Trophoblast cell (in vitro differentiated cells and primary cell): ENCODE results near the gene WDR35.

Experiments used
- DNase-seq, 2 donors: peaks; one replicate each; pipeline ENCODE4 v3.0.0-alpha.2; 2016
- H2AFZ ChIP-seq: 2 replicates; pipeline ENCODE4 v1.6.1; 2013; ENCODE audit warnings: low read length, moderate library complexity, mild to moderate bottlenecking; ENCODE audit not compliant: insufficient read depth, poor library complexity
- H2AK5ac ChIP-seq: 2 replicates; pipeline ENCODE4 v1.6.1; 2013; ENCODE audit warnings: mild to moderate bottlenecking, low read length
- H2BK120ac ChIP-seq: 2 replicates; pipeline ENCODE4 v1.6.1; 2013; ENCODE audit warnings: low read length, mild to moderate bottlenecking, moderate library complexity; ENCODE audit not compliant: insufficient read depth, poor library complexity
- H2BK12ac ChIP-seq: 2 replicates; pipeline ENCODE4 v1.6.1; 2013; ENCODE audit warnings: mild to moderate bottlenecking, low read length, moderate library complexity
- H2BK5ac ChIP-seq: 2 replicates; pipeline ENCODE4 v1.6.1; 2013; ENCODE audit warnings: low read length, low read depth, moderate library complexity, mild to moderate bottlenecking; ENCODE audit not compliant: poor library complexity
- H3K14ac ChIP-seq: 2 replicates; pipeline ENCODE4 v1.6.1; 2013; ENCODE audit warnings: mild to moderate bottlenecking, low read length
- H3K18ac ChIP-seq: 2 replicates; pipeline ENCODE4 v1.6.1; 2013; ENCODE audit warnings: mild to moderate bottlenecking, low read length
- H3K23ac ChIP-seq: 2 replicates; pipeline ENCODE4 v1.6.1; 2013; ENCODE audit warnings: low read length
- H3K27ac ChIP-seq: 2 replicates; pipeline ENCODE4 v1.5.1; 2013; ENCODE audit warnings: low read depth, mild to moderate bottlenecking, inconsistent platforms, low read length, moderate library complexity
- H3K27me3 ChIP-seq: 2 replicates; pipeline ENCODE4 v1.6.1; 2013; ENCODE audit warnings: inconsistent platforms, mild to moderate bottlenecking, low read length, moderate library complexity; ENCODE audit not compliant: insufficient read depth
- H3K36me3 ChIP-seq, 2 experiments: 1 replicate in 1 of 2; 2 replicates in 1 of 2; pipeline ENCODE4 v1.6.1; 2013; ENCODE audit warnings: low read length in 2 of 2, mild to moderate bottlenecking in 2 of 2, moderate library complexity in 1 of 2; ENCODE audit not compliant: insufficient read depth in 2 of 2, control insufficient read depth in 1 of 2
- H3K4ac ChIP-seq: 2 replicates; pipeline ENCODE4 v1.6.1; 2013; ENCODE audit warnings: low read depth, mild to moderate bottlenecking, low read length, moderate library complexity
- H3K4me1 ChIP-seq, 2 experiments: 1 replicate in 1 of 2; 2 replicates in 1 of 2; pipeline ENCODE4 v1.6.1; 2013; ENCODE audit warnings: low read length in 2 of 2, mild to moderate bottlenecking in 2 of 2, moderate library complexity in 1 of 2; ENCODE audit not compliant: insufficient read depth in 2 of 2, control insufficient read depth in 1 of 2
- H3K4me2 ChIP-seq: 2 replicates; pipeline ENCODE4 v1.6.1; 2013; ENCODE audit warnings: inconsistent platforms, mild to moderate bottlenecking, low read length, moderate library complexity
- H3K4me3 ChIP-seq: 2 replicates; pipeline ENCODE4 v1.5.1; 2013; ENCODE audit warnings: mild to moderate bottlenecking, low read depth, low read length, inconsistent platforms
- H3K79me1 ChIP-seq: one replicate; pipeline ENCODE4 v1.6.1; 2013; ENCODE audit warnings: low read length
- H3K79me2 ChIP-seq: 2 replicates; pipeline ENCODE4 v1.6.1; 2013; ENCODE audit warnings: low read length, mild to moderate bottlenecking; ENCODE audit not compliant: control insufficient read depth, insufficient read depth, poor library complexity
- H3K9ac ChIP-seq: 2 replicates; pipeline ENCODE4 v1.6.1; 2013; ENCODE audit warnings: mild to moderate bottlenecking, low read length
- H3K9me3 ChIP-seq: 2 replicates; pipeline ENCODE4 v1.6.1; 2013; ENCODE audit warnings: low read depth, mild to moderate bottlenecking, control low read depth, inconsistent platforms, low read length; ENCODE audit not compliant: insufficient read depth
- H4K12ac ChIP-seq: 2 replicates; pipeline ENCODE4 v1.6.1; 2013; ENCODE audit warnings: low read depth, mild to moderate bottlenecking, low read length, moderate library complexity
- H4K8ac ChIP-seq: 2 replicates; pipeline ENCODE4 v1.6.1; 2013; ENCODE audit warnings: low read depth, mild to moderate bottlenecking, low read length, moderate library complexity
- H4K91ac ChIP-seq: one replicate; pipeline ENCODE4 v1.6.1; 2013; ENCODE audit warnings: low read depth, mild to moderate bottlenecking, low read length, moderate library complexity
- WGBS: extraction: QIAGEN DNeasy Blood & Tissue Kit; methylation state at CpG from one replicate; pipeline ENCODE4 v1.1.7; 2013; ENCODE audit warnings: missing lambda C conversion rate; ENCODE audit not compliant: insufficient read length, insufficient coverage; ENCODE audit errors: extremely low coverage; 5-methylcytosine and 5-hydroxymethylcytosine counted together

The WDR35 gene

DNA sequence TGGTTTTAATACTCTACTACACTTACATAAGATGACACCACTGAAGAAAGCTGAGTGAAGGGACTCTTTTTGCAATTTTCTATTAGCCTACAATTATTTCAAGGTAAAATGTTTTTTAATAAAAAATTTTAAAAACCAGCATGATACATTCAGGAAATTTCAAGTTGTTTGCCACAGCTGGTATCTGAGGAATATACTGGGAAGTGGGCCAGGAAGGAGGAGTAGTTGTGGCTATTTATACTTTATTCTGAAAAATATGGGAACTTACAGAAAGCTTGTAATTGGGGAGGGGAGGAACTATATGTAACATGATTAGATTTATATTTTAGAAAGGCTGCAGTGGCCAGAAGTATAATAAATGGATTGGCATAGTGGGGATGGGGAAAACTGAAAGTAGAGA lies 40.8 kb downstream of the WDR35 start:
- Histone ChIP-seq H3K27me3 (no peaks in the 10 kb centered on the region), H3K23ac (no peak overlapping the region), H2BK120ac (no peak overlapping the region), H3K9ac (no peak overlapping the region), H3K18ac (no peak overlapping the region), H3K4me1 (no peaks in the 10 kb centered on the region), H3K4me3 (no peak overlapping the region), H4K8ac (no peak overlapping the region), H3K36me3 (no peaks in the 10 kb centered on the region), H3K9me3 (no peaks in the 10 kb centered on the region), H2AFZ (no peak overlapping the region), H3K14ac (no peak overlapping the region), H3K27ac (no peak overlapping the region), H4K12ac (no peak overlapping the region), H3K79me2 (no peaks in the 10 kb centered on the region), H3K4me2 (no peak overlapping the region), H2AK5ac (no peak overlapping the region), H2BK12ac (no peak overlapping the region), H3K79me1 (no peaks in the 10 kb centered on the region), H3K4ac (no peak overlapping the region), H4K91ac (no peak overlapping the region), H2BK5ac (no peak overlapping the region)
- no peak for DNase-seq

DNA sequence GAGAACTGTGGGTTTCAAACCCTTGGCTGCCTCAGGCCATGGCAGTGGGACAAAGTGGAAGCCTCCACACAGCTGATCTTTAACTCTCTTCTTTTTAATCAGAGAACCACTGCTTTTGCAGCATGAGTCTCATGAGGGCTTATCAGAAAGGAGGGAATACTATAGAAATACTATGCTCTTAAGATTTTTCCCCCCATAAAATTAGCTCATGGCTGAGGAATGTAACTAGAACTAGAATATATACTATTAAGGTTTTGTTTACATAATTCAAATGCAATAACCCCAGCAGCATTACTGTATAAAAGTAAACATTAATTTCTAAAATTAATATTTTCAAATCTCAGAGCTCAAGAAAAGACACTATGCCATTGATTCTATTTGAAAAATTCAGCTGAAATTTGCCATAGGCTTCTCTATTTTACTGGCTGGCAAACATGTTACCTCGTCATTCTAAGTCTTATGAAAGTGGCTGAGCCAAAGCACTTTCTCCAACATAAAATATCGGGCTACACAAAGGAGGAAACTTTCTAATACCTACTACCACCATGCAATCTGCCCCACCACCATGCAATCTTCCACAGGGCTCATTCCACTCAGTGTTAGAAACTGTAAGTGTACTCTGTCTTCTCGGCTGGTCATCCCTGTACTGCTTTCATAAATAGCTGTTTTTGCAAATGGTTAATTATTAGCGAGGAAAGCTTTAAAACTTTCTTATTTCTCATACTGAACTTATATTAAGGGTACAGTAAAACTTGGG lies 42.5 kb downstream of the WDR35 start:
- no peaks in the 10 kb centered on the region for H3K4me1 ChIP-seq
- no peak overlapping the region for H3K4ac ChIP-seq
- no peak overlapping the region for H3K9ac ChIP-seq
- no peak overlapping the region for H2AK5ac ChIP-seq
- no peak overlapping the region for H3K18ac ChIP-seq
- no peaks in the 10 kb centered on the region for H3K9me3 ChIP-seq
- H3K27ac ChIP-seq = no peak overlapping the region
- no peak overlapping the region for H3K23ac ChIP-seq
- H3K14ac ChIP-seq = no peak overlapping the region
- no peaks in the 10 kb centered on the region for H3K27me3 ChIP-seq
- no peak overlapping the region for H4K91ac ChIP-seq
- no peak overlapping the region for H2BK5ac ChIP-seq
- H2BK120ac ChIP-seq = no peak overlapping the region
- H3K79me2 ChIP-seq = no peaks in the 10 kb centered on the region
- no peak overlapping the region for H3K4me3 ChIP-seq
- no peak overlapping the region for H4K8ac ChIP-seq
- no peak overlapping the region for H2BK12ac ChIP-seq
- H4K12ac ChIP-seq = no peak overlapping the region
- H3K79me1 ChIP-seq = no peaks in the 10 kb centered on the region
- H2AFZ ChIP-seq = no peak overlapping the region
- no peak overlapping the region for H3K4me2 ChIP-seq
- no CpG with 5 or more reads among the region's 4 CpGs for WGBS
- no peak for DNase-seq
- no peaks in the 10 kb centered on the region for H3K36me3 ChIP-seq

DNA sequence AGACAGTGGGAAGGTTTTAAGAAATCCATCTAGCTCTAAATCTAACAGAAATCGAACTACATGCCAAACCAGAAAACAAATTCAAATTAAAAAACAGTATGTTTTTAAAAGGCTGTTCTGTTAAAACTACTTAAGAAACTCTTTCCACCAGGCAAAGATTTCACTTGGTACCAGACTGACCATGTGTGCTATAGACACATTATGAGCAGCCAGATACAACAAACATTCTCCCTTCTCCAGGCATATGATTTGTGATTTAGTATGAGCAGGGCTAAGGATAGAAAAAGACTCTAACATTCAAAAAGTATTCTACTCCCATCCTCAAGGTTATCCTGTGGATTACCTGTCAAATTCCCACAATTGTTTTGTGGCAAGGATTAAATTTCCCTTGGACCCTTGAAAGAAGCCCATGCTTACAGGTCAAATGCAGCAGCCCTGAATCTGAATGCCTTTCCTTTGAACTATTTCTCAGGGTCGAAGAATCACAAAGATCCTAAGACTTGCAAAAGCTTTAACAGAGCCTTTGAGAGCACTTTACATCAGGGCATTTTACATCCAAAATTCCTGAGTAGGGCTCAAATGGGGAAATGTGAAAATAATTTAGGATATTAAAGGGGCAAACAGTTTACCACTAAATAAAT lies 45.6 kb downstream of the WDR35 start:
- Histone ChIP-seq H4K12ac (no peak overlapping the region), H3K4me2 (no peak overlapping the region), H2AK5ac (no peak overlapping the region), H3K4me1 (no peaks in the 10 kb centered on the region), H3K36me3 (no peaks in the 10 kb centered on the region), H3K79me2 (no peaks in the 10 kb centered on the region), H3K9me3 (no peaks in the 10 kb centered on the region), H3K9ac (no peak overlapping the region), H3K14ac (no peak overlapping the region), H3K79me1 (no peaks in the 10 kb centered on the region), H3K4ac (no peak overlapping the region), H2AFZ (no peak overlapping the region), H3K4me3 (no peak overlapping the region), H3K18ac (no peak overlapping the region), H4K91ac (no peak overlapping the region), H2BK5ac (no peak overlapping the region), H2BK12ac (no peak overlapping the region), H3K23ac (no peak overlapping the region), H3K27ac (no peak overlapping the region), H3K27me3 (no peaks in the 10 kb centered on the region), H4K8ac (no peak overlapping the region), H2BK120ac (no peak overlapping the region)
- WGBS = no CpG with 5 or more reads among the region's 2 CpGs
- DNase-seq = no peak

DNA sequence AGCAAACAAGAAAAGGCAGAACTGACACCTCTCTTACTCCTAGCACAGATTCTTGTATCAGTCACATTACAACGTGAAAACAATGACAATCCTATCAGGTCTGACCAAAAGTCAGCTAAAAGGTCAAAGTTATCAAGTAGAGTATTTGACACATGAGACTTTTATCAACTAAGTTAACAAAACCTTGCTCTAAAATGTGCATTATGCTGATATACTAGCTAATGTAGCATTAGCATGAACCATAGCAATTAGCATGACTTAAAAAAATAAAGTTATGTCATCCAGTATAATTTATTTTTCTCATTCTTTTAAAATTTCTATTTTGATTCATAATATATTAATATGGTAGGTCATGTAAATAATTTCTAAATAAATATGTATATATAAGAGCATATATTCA lies 46.7 kb downstream of the WDR35 start:
- no peak overlapping the region for H4K91ac ChIP-seq
- no peaks in the 10 kb centered on the region for H3K27me3 ChIP-seq
- no peaks in the 10 kb centered on the region for H3K36me3 ChIP-seq
- H2BK12ac ChIP-seq = no peak overlapping the region
- H3K9ac ChIP-seq = no peak overlapping the region
- no peaks in the 10 kb centered on the region for H3K4me1 ChIP-seq
- H2BK5ac ChIP-seq = no peak overlapping the region
- H3K27ac ChIP-seq = no peak overlapping the region
- H3K23ac ChIP-seq = no peak overlapping the region
- H4K12ac ChIP-seq = no peak overlapping the region
- no CpG with 5 or more reads among the region's 1 CpG for WGBS
- no peaks in the 10 kb centered on the region for H3K79me1 ChIP-seq
- no peak overlapping the region for H3K4ac ChIP-seq
- no peak overlapping the region for H3K4me3 ChIP-seq
- no peak overlapping the region for H4K8ac ChIP-seq
- no peak overlapping the region for H2AFZ ChIP-seq
- no peaks in the 10 kb centered on the region for H3K79me2 ChIP-seq
- H3K9me3 ChIP-seq = no peaks in the 10 kb centered on the region
- no peak for DNase-seq
- H3K4me2 ChIP-seq = no peak overlapping the region
- H2BK120ac ChIP-seq = no peak overlapping the region
- H3K18ac ChIP-seq = no peak overlapping the region
- H2AK5ac ChIP-seq = no peak overlapping the region
- no peak overlapping the region for H3K14ac ChIP-seq
